PC-3 (cell line): Measurements from ENCODE around the gene RHEX. TPM values are rescaled to one million over a fixed set of nuclear protein-coding genes. Genes with fewer than 3 reads are reported as not detected.

Source experiments
- ATAC-seq: fragments of 200-7000 bp; cut with Tn5 transposase; 2 replicates; pipeline ENCODE4 v1.9.1; 2020; ENCODE audit warnings: mild to moderate bottlenecking, moderate library complexity
- BruUV-seq: library from RNA; stranded (reverse); fragments of 400-500 nt; replicated peaks from 2 replicates; lab custom pipeline; 2021; lab: Mats Ljungman, UMichigan
- CTCF ChIA-PET: fragments of 300-600 bp; sonication (Branson Sonifier 250); formaldehyde crosslinking; loops from one replicate; lab custom pipeline; 2022; ENCODE audit warnings: antibody characterized with exemption; lab: Charles Lee
- POLR2A ChIA-PET: fragments of 300-600 bp; sonication (Branson Sonifier 250); formaldehyde crosslinking; loops from one replicate; lab custom pipeline; 2022; ENCODE audit warnings: antibody characterized with exemption; ENCODE audit not compliant: unreplicated experiment; lab: Charles Lee
- DNase-seq: peaks from one replicate; pipeline ENCODE4 v3.0.0-alpha.2; 2015
- H2AFZ ChIP-seq: fragments of 300-600 bp; sonication (generic); 2 replicates; pipeline ENCODE4 v1.6.0; 2016; ENCODE audit warnings: antibody characterized with exemption, low read length
- H3F3A ChIP-seq: fragments of 300-600 bp; sonication (generic); one replicate; pipeline ENCODE4 v1.6.0; 2017; ENCODE audit warnings: antibody characterized with exemption, low read length, control low read depth, mild to moderate bottlenecking; ENCODE audit not compliant: unreplicated experiment
- H3K27ac ChIP-seq: fragments of 300-600 bp; sonication (generic); 2 replicates; pipeline ENCODE4 v1.5.1; 2016; ENCODE audit warnings: mild to moderate bottlenecking, low read length
- H3K27me3 ChIP-seq: fragments of 300-600 bp; sonication (generic); 2 replicates; pipeline ENCODE4 v1.6.1; 2016; ENCODE audit warnings: low read length, mixed read lengths
- H3K36me3 ChIP-seq: fragments of 300-600 bp; sonication (generic); 2 replicates; pipeline ENCODE4 v1.6.1; 2016; ENCODE audit warnings: low read depth, mixed run types, low read length, mixed read lengths
- H3K4me1 ChIP-seq: fragments of 300-600 bp; sonication (generic); 2 replicates; pipeline ENCODE4 v1.5.1; 2016; ENCODE audit warnings: low read length; ENCODE audit not compliant: insufficient read depth
- H3K4me2 ChIP-seq: fragments of 300-600 bp; sonication (generic); 2 replicates; pipeline ENCODE4 v1.6.0; 2016; ENCODE audit warnings: low read length
- H3K4me3 ChIP-seq: fragments of 300-600 bp; sonication (generic); 2 replicates; pipeline ENCODE4 v1.5.1; 2016; ENCODE audit warnings: mild to moderate bottlenecking, low read length, mixed read lengths
- H3K79me2 ChIP-seq: fragments of 300-600 bp; sonication (generic); 2 replicates; pipeline ENCODE4 v1.6.1; 2017; ENCODE audit warnings: low read length, mixed read lengths
- H3K9ac ChIP-seq: fragments of 300-600 bp; sonication (generic); 2 replicates; pipeline ENCODE4 v1.6.0; 2016; ENCODE audit warnings: mild to moderate bottlenecking, low read length
- H3K9me2 ChIP-seq: fragments of 300-600 bp; sonication (generic); replicated peaks from 2 replicates; pipeline ENCODE4 v1.6.1; 2016; ENCODE audit warnings: mixed run types, low read length, mixed read lengths
- H3K9me3 ChIP-seq: fragments of 300-600 bp; sonication (generic); 2 replicates; pipeline ENCODE4 v1.6.1; 2016; ENCODE audit warnings: low read length, mixed read lengths
- H4K20me1 ChIP-seq: fragments of 300-600 bp; sonication (generic); 2 replicates; pipeline ENCODE4 v1.6.1; 2016; ENCODE audit warnings: low read length, mixed read lengths
- EZH2 ChIP-seq: fragments of 300-600 bp; sonication (generic); IDR thresholded peaks from one replicate; pipeline ENCODE4 v1.6.1; 2017; ENCODE audit warnings: antibody characterized with exemption, mild to moderate bottlenecking, low read length; ENCODE audit not compliant: unreplicated experiment
- EZH2phosphoT487 ChIP-seq: fragments of 300-600 bp; sonication (generic); IDR thresholded peaks from 2 replicates; pipeline ENCODE4 v1.6.1; 2018; ENCODE audit warnings: mild to moderate bottlenecking, antibody characterized with exemption, low read length, borderline replicate concordance
- intact Hi-C: fragments of 100-400 bp; cut with micrococcal nuclease; formaldehyde crosslinking; loops from 2 replicates; pipeline ENCODE4 v1.9.0; 2023
- total RNA-seq: library from RNA; depleted of rRNA; stranded (reverse); fragments of >200 nt; gene quantifications from 2 replicates; pipeline ENCODE4 v1.2.3, GENCODE V29; 2014
- TF ChIP-seq, protein P1 (sequence below): fragments of 300-600 bp; sonication (generic); conservative IDR thresholded peaks from 2 replicates; pipeline ENCODE4 v1.5.1; 2017; ENCODE audit warnings: antibody characterized with exemption, low read depth, mild to moderate bottlenecking, low read length

The RHEX gene
- total RNA-seq, 1 experiment from 2014 or later, result not detected

DNA sequence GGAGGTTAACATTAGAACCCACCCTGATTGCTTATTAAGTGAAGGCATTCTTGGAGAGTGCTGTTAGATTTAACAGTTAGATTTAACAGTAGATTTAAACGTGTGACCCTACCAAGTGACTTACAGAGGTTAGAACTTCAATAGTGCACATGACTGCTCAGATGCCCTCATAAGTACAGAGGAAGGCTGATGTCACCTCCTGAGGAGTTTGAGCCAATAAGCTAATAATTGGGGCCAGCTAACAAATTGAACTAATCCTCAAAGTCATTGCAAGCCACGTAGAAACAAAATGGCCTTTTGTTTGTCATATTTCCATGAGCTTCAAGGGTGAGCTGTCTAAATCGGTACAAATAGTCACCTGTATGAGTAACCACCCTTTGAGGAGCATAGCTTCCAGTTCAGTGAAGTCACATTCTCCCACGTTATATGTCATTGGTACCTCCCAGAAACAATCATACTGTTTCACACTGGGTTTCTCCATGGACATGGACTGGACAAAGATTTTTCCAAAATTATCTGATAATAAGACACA, 52.6 kb downstream of the RHEX start:
- intact Hi-C loops, result no loop called here
- ATAC-seq, result no peak
- H3K4me1 ChIP-seq, result no peaks in the 10 kb centered on the region
- H3K9ac ChIP-seq, result no peak overlapping the region
- no peaks in the 10 kb centered on the region for H4K20me1 ChIP-seq
- H3F3A ChIP-seq, result no peaks in the 10 kb centered on the region
- H3K27ac ChIP-seq, result no peak overlapping the region
- H3K79me2 ChIP-seq, result no peaks in the 10 kb centered on the region
- POLR2A ChIA-PET, result no interaction called here
- BruUV-seq, result no TSS peak
- no peaks in the 10 kb centered on the region for H3K36me3 ChIP-seq
- peaks cover 24% of the 10 kb centered on the region for H3K27me3 ChIP-seq
- no peak overlapping the region for H3K4me3 ChIP-seq
- H3K4me2 ChIP-seq, result no peak overlapping the region
- TF ChIP-seq EZH2phosphoT487, result no peak
- TF ChIP-seq, protein P1, sequence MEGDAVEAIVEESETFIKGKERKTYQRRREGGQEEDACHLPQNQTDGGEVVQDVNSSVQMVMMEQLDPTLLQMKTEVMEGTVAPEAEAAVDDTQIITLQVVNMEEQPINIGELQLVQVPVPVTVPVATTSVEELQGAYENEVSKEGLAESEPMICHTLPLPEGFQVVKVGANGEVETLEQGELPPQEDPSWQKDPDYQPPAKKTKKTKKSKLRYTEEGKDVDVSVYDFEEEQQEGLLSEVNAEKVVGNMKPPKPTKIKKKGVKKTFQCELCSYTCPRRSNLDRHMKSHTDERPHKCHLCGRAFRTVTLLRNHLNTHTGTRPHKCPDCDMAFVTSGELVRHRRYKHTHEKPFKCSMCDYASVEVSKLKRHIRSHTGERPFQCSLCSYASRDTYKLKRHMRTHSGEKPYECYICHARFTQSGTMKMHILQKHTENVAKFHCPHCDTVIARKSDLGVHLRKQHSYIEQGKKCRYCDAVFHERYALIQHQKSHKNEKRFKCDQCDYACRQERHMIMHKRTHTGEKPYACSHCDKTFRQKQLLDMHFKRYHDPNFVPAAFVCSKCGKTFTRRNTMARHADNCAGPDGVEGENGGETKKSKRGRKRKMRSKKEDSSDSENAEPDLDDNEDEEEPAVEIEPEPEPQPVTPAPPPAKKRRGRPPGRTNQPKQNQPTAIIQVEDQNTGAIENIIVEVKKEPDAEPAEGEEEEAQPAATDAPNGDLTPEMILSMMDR, result no peak
- no peak for TF ChIP-seq EZH2
- CTCF ChIA-PET, result interaction anchor here (1.0 to 1.9 kb wide), 4 partner anchors 63 to 187 kb away, joined by 3 to 17 read pairs (median 8); no protein-coding TSS in a partner anchor
- peak; percentile 38 for DNase-seq
- H3K9me2 ChIP-seq, result no peaks in the 10 kb centered on the region
- H3K9me3 ChIP-seq, result no peaks in the 10 kb centered on the region
- no peak overlapping the region for H2AFZ ChIP-seq

DNA sequence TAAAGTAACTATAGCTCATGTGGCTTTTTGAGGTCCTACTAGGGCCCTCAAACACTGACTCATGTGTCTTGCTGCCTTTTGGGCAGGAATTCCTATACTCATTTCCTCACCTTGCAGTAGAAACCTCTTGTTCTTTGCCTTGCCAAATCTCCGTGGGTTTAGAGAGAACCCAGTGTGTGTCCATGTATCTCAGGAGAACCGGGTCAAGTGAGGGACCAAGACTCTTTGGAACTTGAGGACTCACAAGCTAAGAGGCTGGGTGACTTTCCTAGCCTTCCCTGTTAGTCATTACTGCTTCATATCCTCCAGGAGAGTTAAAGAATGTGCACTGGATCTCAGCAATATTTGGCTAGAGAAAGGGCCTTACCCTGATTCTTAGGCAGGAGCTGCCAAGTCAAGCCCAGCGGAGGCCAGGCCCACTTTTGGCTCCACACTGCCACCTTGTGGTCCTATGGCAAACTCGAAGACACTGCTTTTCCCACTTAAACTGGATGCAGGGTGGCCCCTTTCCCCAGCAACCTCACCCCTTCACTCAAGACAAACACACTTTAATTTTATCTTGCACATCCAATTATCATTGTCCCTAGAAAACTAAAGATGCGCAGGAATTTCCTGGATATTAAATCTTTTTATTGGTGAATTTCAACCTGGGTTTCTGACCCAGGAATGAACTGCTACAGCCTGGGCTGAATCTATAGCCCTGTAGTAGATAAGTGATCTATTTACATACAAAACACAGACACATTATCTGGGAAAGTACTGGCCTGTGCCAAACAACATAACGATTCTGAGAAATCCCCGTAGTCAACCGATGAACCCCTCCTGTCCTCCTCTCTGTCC, 53.6 kb downstream of the RHEX start:
- Histone ChIP-seq H4K20me1 (no peaks in the 10 kb centered on the region), H2AFZ (no peak overlapping the region), H3K4me1 (no peaks in the 10 kb centered on the region), H3F3A (no peaks in the 10 kb centered on the region), H3K9me2 (no peaks in the 10 kb centered on the region), H3K27ac (no peak overlapping the region), H3K9me3 (no peaks in the 10 kb centered on the region), H3K9ac (no peak overlapping the region), H3K4me3 (no peak overlapping the region), H3K36me3 (no peaks in the 10 kb centered on the region), H3K4me2 (no peak overlapping the region), H3K27me3 (peaks cover 14% of the 10 kb centered on the region), H3K79me2 (no peaks in the 10 kb centered on the region)
- TF ChIP-seq EZH2, result no peak
- TF ChIP-seq, protein P1, result peak; percentile 96
- no peak for TF ChIP-seq EZH2phosphoT487
- intact Hi-C loops, result loop anchor here (1.0 kb wide), 4 partner anchors 76 to 315 kb away; no protein-coding TSS in a partner anchor
- ChIA-PET POLR2A (interaction anchor here (0.5 to 0.7 kb wide), 2 partner anchors 336 to 937 kb away, joined by 6 to 9 read pairs; no protein-coding TSS in a partner anchor), CTCF (interaction anchor here (1.0 to 1.9 kb wide), 4 partner anchors 76 to 188 kb away, joined by 6 to 17 read pairs (median 8); no protein-coding TSS in a partner anchor)
- DNase-seq, result peak; percentile 92
- BruUV-seq, result no TSS peak
- ATAC-seq, result peak; percentile 97
